CD14-positive monocyte (primary cell): ENCODE results near the gene NSMCE1. TPM values are rescaled to one million over a fixed set of nuclear protein-coding genes. Genes with fewer than 3 reads are reported as not detected.
A peak's percentile ranks its signal among the peaks of the same experiment; 100 is the strongest.

Source experiments
- DNase-seq, 3 donors: peaks; one replicate each; pipeline ENCODE4 v3.0.0-alpha.2; 2011 to 2022
- H2AFZ ChIP-seq: 2 replicates; pipeline ENCODE4 v1.6.0; 2012; ENCODE audit warnings: mild to moderate bottlenecking, low read depth, low read length, inconsistent platforms; ENCODE audit not compliant: insufficient read depth, poor library complexity, severe bottlenecking
- H3K27ac ChIP-seq, 2 donors: 1 replicate in 1 of 2; 2 replicates in 1 of 2; pipeline ENCODE4 v1.5.1; 2012 to 2013; ENCODE audit warnings: low read length in 2 of 2, control low read depth in 1 of 2, inconsistent platforms in 1 of 2, low read depth in 1 of 2, mild to moderate bottlenecking in 1 of 2
- H3K27me3 ChIP-seq, 2 donors: one replicate each; pipeline versions ENCODE4 v1.6.0 to v1.6.1; 2011 to 2013; ENCODE audit warnings: low read length in 2 of 2; ENCODE audit not compliant: control insufficient read depth in 2 of 2, insufficient read depth in 2 of 2
- H3K36me3 ChIP-seq, 2 donors: replicated peaks in 1 of 2; 1 replicate in 1 of 2; 2 replicates in 1 of 2; pipeline versions ENCODE4 v1.5.1 to v1.6.1; 2012 to 2013; ENCODE audit warnings: low read length in 2 of 2, control low read depth in 1 of 2, inconsistent platforms in 1 of 2, mild to moderate bottlenecking in 1 of 2; ENCODE audit not compliant: insufficient read depth in 2 of 2, control insufficient read depth in 1 of 2
- H3K4me1 ChIP-seq, 2 donors: 1 replicate in 1 of 2; 2 replicates in 1 of 2; pipeline versions ENCODE4 v1.5.1 to v1.6.1; 2012 to 2013; ENCODE audit warnings: low read length in 2 of 2, control low read depth in 1 of 2, inconsistent platforms in 1 of 2, mild to moderate bottlenecking in 1 of 2, moderate library complexity in 1 of 2; ENCODE audit not compliant: insufficient read depth in 2 of 2, control insufficient read depth in 1 of 2
- H3K4me2 ChIP-seq: replicated peaks from 2 replicates; pipeline ENCODE3; 2012; ENCODE audit warnings: low read length, moderate library complexity, mild to moderate bottlenecking; ENCODE audit not compliant: poor library complexity, severe bottlenecking; ENCODE audit errors: extremely low read depth
- H3K4me3 ChIP-seq, 3 experiments: fragments of 200-600 bp in 1 of 3; sonication (generic) in 1 of 3; replicated peaks in 1 of 3; 1 replicate in 2 of 3; 2 replicates in 1 of 3; pipeline ENCODE4 v1.5.1; 2011 to 2013; ENCODE audit warnings: low read length in 3 of 3, mild to moderate bottlenecking in 3 of 3, control low read depth in 2 of 3, low read depth in 2 of 3, inconsistent platforms in 1 of 3, moderate library complexity in 1 of 3
- H3K79me2 ChIP-seq: 2 replicates; pipeline ENCODE4 v1.6.0; 2012; ENCODE audit warnings: mild to moderate bottlenecking, control low read depth, inconsistent platforms, low read length, moderate library complexity; ENCODE audit not compliant: insufficient read depth
- H3K9ac ChIP-seq: 2 replicates; pipeline ENCODE4 v1.6.0; 2017; ENCODE audit warnings: low read length, mild to moderate bottlenecking; ENCODE audit not compliant: insufficient read depth, poor library complexity, severe bottlenecking
- H3K9me3 ChIP-seq, 2 donors: replicated peaks in 1 of 2; 1 replicate in 1 of 2; 2 replicates in 1 of 2; pipeline versions ENCODE4 v1.5.1 to v1.6.1; 2012 to 2013; ENCODE audit warnings: low read length in 2 of 2, control low read depth in 1 of 2; ENCODE audit not compliant: control insufficient read depth in 1 of 2, insufficient read depth in 1 of 2
- H4K20me1 ChIP-seq: 2 replicates; pipeline ENCODE4 v1.6.0; 2012; ENCODE audit warnings: mild to moderate bottlenecking, low read length, control low read depth, moderate library complexity; ENCODE audit not compliant: insufficient read depth
- H3K27ac Mint-ChIP-seq, 7 donors: one replicate each; pipeline ENCODE4 v1.8.0; 2020; ENCODE audit warnings: mild to moderate bottlenecking in 7 of 7, mixed read lengths in 7 of 7, moderate library complexity in 6 of 7, inconsistent platforms in 2 of 7
- H3K27me3 Mint-ChIP-seq, 3 donors: one replicate each; pipeline ENCODE4 v1.8.0; 2021 to 2022; ENCODE audit warnings: low read depth in 3 of 3, mild to moderate bottlenecking in 3 of 3, mixed read lengths in 3 of 3, moderate library complexity in 3 of 3, inconsistent platforms in 1 of 3
- H3K36me3 Mint-ChIP-seq, 2 donors: one replicate each; pipeline ENCODE4 v1.8.0; 2020; ENCODE audit warnings: mixed read lengths in 2 of 2, inconsistent platforms in 1 of 2, mild to moderate bottlenecking in 1 of 2
- H3K4me1 Mint-ChIP-seq: one replicate; pipeline ENCODE4 v1.8.0; 2020; ENCODE audit warnings: mild to moderate bottlenecking, mixed read lengths
- H3K4me3 Mint-ChIP-seq, 2 donors: one replicate each; pipeline ENCODE4 v1.8.0; 2020; ENCODE audit warnings: mild to moderate bottlenecking in 2 of 2, mixed read lengths in 2 of 2, moderate library complexity in 1 of 2
- H3K9me3 Mint-ChIP-seq, 7 donors: one replicate each; pipeline ENCODE4 v1.8.0; 2020 to 2022; ENCODE audit warnings: mixed read lengths in 7 of 7, mild to moderate bottlenecking in 6 of 7, moderate library complexity in 6 of 7, inconsistent platforms in 2 of 7
- CTCF ChIP-seq: fragments of 200-600 bp; IDR thresholded peaks from one replicate; pipeline ENCODE4 v1.8.0; 2022; ENCODE audit warnings: antibody characterized with exemption, mild to moderate bottlenecking
- WGBS: methylation state at CpG from one replicate; pipeline ENCODE4 v1.1.5; 2013; ENCODE audit warnings: missing lambda C conversion rate; ENCODE audit not compliant: insufficient coverage; 5-methylcytosine and 5-hydroxymethylcytosine counted together
- intact Hi-C, 2 donors: fragments of 100-400 bp; cut with micrococcal nuclease; formaldehyde crosslinking; loops; one replicate each; pipeline versions ENCODE4 v1.15.0 to v1.15.1; 2023
- polyA plus RNA-seq, 3 donors: library from polyadenylated mRNA; depleted of rRNA in 1 of 3; unstranded in 2 of 3; stranded (reverse) in 1 of 3; fragments of 300-500 nt in 2 of 3; fragments of >200 nt in 1 of 3; fragmentation: Illumina TruSeq in 2 of 3; gene quantifications; 1 replicate in 2 of 3; 2 replicates in 1 of 3; pipeline ENCODE4 v1.2.3, GENCODE V29; 2012 to 2021

NSMCE1 gene
- polyA plus RNA-seq, 3 donors = 19.6 to 85.2 (median 82.6) TPM

DNA sequence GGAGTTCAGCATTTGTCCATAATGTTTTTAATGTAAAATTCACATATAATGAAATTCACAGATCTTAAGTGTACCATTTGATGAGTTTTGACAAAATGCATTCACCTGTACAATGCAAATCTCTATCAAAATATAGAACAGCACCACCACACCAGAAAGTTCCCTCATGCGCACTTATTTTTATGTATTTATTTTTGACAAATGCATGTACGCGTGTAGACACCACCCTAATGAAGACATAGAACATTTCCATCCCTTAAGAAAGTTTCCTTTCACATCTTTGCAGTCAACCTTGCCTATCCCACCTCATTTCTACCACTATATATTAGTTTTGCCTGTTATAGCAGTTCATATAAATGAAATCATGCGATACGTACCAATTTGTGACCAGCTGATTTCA is 29.6 kb upstream of the NSMCE1 start:
- no peak for TF ChIP-seq CTCF
- no peak overlapping the region for H3K27ac ChIP-seq
- Mint-ChIP-seq H3K4me1 (peaks cover 30% of the 10 kb centered on the region), H3K27ac (no peak overlapping the region), H3K36me3 (no peaks in the 10 kb centered on the region), H3K27me3 (peaks cover 0 to 4% (median 0%) of the 10 kb centered on the region in 3 donors), H3K4me3 (no peak overlapping the region), H3K9me3 (no peaks in the 10 kb centered on the region)
- H3K4me3 ChIP-seq = no peak overlapping the region
- H3K27me3 ChIP-seq = no peaks in the 10 kb centered on the region
- H2AFZ ChIP-seq = no peak overlapping the region
- no peak for DNase-seq
- no peak overlapping the region for H3K4me2 ChIP-seq
- H3K36me3 ChIP-seq = no peaks in the 10 kb centered on the region
- H3K9me3 ChIP-seq = no peaks in the 10 kb centered on the region
- no peak overlapping the region for H3K9ac ChIP-seq
- no CpG with 5 or more reads among the region's 5 CpGs for WGBS
- intact Hi-C loops = no loop called here
- H3K79me2 ChIP-seq = no peaks in the 10 kb centered on the region
- peaks cover 20 to 27% of the 10 kb centered on the region in 2 donors for H3K4me1 ChIP-seq
- H4K20me1 ChIP-seq = no peaks in the 10 kb centered on the region

DNA sequence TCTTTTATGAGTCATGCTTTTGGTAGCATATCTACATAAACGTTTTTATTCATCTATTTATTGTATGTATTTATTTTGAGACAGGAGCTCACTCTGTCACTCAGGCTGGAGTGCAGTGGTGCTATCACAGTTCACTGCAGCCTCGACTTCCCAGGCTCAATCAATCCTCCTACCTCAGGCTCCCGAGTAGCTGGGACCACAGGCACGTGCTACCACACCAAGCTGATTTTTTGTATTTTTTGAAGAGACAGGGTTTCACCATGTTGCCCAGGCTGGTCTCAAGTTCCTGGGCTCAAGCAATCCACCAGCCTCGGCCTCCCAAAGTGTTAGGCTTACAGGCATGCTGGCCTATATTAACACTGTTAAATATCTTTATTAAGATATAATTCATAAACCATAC is 24.8 kb upstream of the NSMCE1 start:
- no peaks in the 10 kb centered on the region for H3K36me3 ChIP-seq
- TF ChIP-seq CTCF = no peak
- H3K9ac ChIP-seq = no peak overlapping the region
- H3K4me3 ChIP-seq = no peak overlapping the region
- no peak overlapping the region for H3K27ac ChIP-seq
- Mint-ChIP-seq H3K4me1 (peaks cover 9% of the 10 kb centered on the region), H3K36me3 (no peaks in the 10 kb centered on the region), H3K27ac (peak overlapping the region in 1 of 7 donors; percentile 54), H3K9me3 (no peaks in the 10 kb centered on the region), H3K4me3 (no peak overlapping the region), H3K27me3 (peaks cover 0 to 4% (median 1%) of the 10 kb centered on the region in 3 donors)
- H3K4me2 ChIP-seq = no peak overlapping the region
- H2AFZ ChIP-seq = no peak overlapping the region
- no peaks in the 10 kb centered on the region for H3K9me3 ChIP-seq
- no peak for DNase-seq
- no peaks in the 10 kb centered on the region for H4K20me1 ChIP-seq
- no peaks in the 10 kb centered on the region for H3K27me3 ChIP-seq
- no peaks in the 10 kb centered on the region for H3K79me2 ChIP-seq
- H3K4me1 ChIP-seq = peaks cover 7% of the 10 kb centered on the region in 2 donors
- intact Hi-C loops = no loop called here
- WGBS = 83% methylated on average over 1 of the region's 5 CpGs
